Kasumi-1 (cell line): ENCODE results near the gene SMG6.
"Not testable (repeated sequence)": the region's sequence is repeated elsewhere in the genome, so short reads cannot be mapped to it uniquely, and the experiment has no call there.

Experiments
- DNase-seq, 2 experiments: peaks; one replicate each; lab custom pipeline; 2025; lab: John Stamatoyannopoulos, UW

SMG6 gene

DNA sequence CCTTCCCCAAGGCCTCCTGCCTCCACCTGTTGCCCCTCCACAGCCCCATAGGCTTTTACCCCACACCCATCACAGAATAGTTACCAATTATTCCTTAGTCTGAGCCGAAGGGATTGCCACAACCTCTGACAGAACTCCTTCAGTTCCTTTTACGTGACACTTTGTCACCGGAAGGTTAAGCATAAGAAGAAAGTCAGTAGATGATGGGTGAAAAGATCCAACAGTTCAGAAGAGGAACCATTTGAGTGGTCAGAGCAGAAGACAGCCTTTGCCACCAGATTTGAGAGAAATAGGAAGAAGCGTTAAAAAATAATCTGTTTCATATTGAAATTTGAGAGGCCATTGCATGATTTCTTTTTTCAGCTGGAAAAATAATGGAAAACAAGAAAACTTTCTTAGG, 1.3 kb upstream of the SMG6 start:
- no peak for DNase-seq

DNA sequence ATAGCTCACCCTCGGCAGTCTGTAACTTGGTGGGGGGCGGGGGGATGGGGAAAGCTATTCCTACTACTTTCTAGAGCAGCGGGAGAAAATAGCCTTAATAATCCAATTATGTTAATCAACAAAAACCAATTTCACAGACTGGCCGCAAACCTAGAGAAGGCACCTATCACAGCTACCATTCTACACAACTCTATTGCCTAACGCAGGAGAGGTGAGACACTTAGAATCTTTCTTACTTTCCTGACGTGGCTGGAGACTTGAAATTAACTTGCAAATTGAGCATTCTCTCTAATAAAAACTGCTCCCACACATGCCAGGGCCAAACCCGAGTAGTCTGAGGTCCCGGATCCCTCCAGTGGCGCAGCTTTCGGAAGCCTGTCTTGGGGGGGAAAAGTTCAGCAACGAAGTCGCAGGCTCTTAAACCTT, 794 bp downstream of the SMG6 start:
- DNase-seq = no peak

DNA sequence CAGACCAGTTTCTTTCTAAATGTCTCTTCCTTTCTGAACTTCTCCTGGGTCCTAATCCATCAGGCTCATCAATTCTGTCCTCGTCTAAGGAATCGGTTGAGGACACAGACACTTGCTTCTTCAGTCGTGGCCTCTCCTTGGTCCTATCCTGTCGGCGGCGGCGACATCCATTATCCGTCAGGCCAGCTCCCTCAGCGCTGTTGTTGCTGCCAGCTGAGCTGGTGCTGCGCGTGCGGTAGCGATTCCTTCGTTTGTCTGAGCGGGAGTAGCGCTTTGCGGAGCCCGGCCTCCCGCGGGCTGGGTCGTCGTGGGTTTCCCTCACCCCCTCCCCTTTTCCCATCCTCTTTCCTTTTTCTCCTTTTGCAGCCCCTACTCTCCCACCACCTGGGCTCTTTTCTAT, 3.8 kb downstream of the SMG6 start:
- DNase-seq = no peak

GRCh38 chr17:2299136-2299535, 4.4 kb downstream of the SMG6 start:
- no peak for DNase-seq

DNA sequence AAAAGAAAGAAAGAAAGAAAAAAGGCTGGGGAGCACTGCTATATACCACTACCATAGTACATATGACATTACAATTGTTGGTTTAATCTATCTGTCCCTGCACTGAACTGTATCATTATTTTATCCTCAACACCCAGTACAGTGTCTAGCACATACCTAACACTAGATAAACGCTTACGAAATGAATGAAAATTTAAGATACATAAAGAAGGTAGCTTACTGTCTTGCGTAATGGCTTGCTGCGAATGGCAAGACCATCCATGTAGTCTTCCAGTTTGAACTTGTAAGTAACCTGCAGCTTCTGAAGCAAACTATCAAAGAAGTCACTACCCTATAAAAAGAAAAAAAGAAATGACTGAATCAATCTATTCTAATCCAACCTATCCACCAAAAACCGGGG, 6.6 kb downstream of the SMG6 start:
- no peak for DNase-seq

DNA sequence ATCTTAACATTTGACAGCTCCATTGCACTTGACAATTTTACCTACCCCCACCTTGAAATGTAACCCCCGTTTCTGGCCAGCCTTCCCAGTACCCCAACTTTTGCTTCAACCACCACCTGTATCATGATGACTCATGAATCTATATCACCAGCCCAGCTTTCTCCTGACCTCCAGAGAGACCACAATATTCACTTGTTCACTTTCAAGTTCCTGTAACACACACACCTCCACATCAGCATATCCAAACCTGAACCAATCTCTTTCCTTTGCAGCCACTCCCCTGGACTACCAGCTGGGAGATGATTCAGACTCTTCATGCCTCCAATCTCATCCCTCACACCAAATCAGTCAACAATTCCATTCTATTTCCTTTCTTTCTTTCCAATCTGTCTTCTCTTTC, 8.0 kb downstream of the SMG6 start:
- no peak for DNase-seq

DNA sequence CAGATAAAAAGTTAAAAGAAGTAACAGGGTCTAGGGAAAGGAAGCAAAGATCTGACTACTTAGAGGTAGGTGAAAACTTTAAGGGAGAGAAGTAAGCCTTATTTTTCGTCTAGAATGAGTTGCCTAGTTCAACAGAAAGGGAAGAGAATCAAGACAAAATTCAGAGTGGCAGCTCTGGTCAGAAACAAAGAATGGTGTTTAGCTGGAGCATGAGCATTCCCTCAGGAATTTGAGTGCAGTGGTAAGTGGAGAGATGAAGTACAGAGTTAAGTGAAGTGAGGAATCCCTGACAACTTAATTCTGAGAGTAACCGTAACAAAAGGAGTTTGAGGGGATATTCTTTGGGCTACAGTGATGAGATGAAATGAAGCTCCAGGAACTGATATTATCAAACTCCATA, 11.5 kb downstream of the SMG6 start:
- no peak for DNase-seq

DNA sequence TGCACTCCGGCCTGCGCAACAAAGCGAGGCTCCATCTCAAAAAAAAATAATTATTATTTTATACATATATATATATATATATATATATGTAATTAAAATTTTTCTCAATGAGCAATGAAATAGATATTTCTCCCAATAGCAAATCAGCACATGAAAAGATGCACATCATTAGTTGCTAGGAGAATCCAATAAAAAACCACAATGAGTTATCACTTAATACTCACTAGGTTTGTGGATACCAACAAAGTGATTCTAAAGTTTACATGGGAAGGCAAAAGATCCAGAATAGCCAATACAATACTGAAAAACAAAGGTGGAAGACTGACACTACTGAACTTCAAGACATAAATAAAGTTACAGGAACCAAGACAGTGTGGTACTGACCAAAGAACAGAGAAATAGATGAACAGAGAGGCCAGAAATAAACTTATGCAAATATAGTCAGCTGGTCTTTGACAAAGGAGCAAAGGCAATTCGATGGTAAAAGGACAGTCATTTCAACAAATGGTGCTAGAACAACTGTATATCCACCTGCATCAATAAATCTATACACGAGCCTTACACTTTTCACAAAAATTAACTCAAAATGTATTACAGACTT, 13.6 kb downstream of the SMG6 start:
- no peak for DNase-seq

GRCh38 chr17:2283302-2283701, 20.3 kb downstream of the SMG6 start:
- DNase-seq = no peak

- peak; percentile 75 to 80 for DNase-seq
These were observed 21.2 kb downstream of the SMG6 start for GRCh38 chr17:2282297-2282873.

GRCh38 chr17:2279707-2280106, 23.9 kb downstream of the SMG6 start:
- DNase-seq = no peak

- DNase-seq = no peak
These were observed 26.0 kb downstream of the SMG6 start for GRCh38 chr17:2277429-2278170.

DNA sequence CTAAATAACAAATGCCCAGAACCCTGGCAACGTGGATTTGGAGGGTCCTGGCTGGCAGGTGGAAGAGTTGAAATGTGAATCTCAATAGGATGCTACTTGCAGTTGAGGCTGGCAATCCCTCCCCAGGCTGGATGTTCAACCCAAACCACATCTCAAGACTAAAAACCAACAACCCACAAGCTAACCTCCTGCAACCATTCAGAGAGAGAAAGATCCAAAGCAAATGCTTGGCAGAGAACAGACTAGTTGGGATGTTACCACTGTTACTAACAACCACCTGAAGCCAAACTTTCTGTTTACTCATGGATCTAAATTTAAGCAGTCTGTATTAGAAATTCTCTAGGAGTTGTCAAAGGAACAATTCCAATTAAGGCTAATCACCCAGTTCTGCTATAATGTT, 27.9 kb downstream of the SMG6 start:
- no peak for DNase-seq

DNA sequence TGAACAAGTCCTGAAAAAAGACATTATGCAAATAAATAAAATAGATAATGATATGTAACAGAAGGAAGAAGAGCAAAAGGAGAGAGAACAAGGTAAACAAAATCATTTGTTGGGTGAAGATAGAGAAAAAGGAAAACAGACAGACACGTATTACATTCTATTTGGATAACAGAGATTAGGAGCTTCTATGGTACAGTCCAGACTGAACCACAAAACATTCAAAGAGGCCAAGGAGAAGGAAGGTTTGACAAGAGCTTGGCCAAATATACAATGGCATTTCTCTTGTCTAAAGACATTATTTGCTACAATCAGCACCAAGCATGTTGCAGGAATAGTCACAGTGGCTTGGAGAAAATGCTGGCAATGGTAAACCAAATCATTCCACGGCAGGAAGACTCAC, 29.2 kb downstream of the SMG6 start:
- no peak for DNase-seq

DNA sequence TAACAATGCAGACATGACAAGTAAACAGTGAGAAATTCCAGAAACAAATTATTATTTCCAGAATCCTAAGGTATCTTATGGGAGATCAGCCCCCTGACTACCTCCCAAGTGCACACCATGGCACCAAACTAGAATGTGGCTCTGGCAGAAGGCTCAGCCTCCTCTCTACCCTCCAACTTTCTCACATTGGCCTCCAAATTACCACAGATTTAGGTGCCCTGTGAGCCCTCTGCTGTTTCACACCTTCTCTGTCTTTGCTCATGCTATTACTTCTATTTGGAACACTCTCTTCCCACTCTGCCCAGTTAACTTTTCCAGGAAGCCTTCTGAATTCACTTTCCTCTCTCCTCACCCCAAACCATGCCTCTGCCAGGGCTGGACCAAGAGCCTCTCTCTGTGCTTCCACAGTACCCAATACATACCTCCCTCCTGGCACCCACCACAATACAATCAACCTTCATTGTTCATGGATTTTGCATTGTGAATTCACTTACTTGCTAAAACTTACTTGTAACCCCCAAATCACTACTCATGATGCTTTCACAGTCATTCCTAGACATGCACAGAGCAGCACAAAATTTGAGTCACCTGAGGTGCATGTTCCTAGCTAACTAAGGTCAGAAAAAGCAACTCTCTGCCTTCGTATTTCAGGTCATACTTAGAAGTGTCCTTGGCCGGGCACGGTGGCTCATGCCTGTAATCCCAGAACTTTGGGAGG, 31.4 kb downstream of the SMG6 start:
- no peak for DNase-seq

- no peak for DNase-seq
These were observed 36.2 kb downstream of the SMG6 start for GRCh38 chr17:2267354-2267753.

DNA sequence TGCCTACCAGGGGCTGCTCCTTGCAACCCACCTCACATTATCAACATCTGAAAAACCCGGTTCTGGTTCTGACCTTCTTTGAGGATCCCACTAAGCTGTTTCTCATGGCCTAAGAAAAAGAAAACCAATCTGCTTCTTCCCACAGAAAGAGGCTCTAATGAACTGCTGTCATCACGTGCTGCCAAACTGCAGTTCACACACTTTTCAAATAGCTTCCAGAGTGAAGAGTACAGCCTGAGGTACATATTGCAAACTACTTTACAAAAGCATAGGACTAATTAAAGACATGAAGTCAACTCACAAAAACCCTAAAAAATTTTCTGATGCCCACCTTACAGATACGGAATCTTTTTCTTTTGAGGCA, 36.7 kb downstream of the SMG6 start:
- no peak for DNase-seq

DNA sequence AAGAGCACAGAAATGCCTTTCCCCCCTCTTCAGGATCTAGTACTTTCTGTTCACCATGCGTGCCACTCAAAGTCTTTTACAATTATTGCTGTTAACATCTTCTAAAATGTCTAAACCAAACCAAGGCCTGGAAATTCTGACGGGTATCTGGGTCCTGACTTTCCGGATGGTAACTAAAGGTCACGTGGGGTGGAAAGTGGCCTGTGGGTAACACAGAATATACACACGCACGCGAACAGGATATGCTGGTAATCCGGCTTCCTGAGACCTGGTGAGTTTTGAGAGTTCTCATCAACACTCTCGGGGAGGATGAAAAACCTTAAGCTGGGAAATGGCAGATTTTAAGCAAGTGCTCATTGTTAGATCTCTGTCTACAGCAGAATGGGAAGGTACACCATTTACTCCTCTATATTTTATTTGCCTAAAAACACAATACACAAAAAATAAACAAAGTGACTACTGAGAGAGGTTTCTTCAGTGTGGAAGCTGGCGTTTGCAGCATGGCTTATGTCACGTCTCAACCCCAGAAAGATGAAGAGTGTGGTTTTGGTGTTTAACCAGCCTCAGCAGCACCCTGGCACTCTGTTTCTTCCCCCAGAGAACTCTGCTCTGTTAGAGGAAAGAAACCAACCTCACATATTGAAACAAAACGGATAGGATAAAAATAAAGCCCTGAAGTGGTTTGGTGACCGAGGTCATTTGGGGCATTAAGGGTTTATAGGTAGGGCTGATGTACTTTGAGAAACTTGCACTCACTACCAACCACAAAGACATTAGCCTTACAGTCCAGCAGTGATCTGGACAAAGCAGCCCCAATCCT, 37.3 kb downstream of the SMG6 start:
- DNase-seq = peak; percentile 16 to 22

DNA sequence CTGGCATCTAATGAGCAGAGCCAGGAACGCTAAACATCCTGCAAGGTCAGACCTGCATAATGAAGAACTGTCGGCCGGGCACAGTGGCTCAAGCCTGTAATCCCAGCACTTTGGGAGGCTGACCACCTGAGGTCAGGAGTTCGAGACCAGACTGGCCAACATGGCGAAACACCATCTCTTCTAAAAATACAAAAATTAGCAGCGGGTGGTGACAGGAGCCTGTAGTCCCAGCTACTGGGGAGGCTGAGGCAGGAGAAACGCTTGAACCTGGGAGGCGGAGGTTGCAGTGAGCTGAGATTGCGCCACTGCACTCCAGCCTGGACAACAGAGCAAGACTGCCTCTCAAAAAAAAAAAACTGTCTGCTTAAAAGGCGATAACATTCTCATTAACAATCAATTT, 38.4 kb downstream of the SMG6 start:
- DNase-seq = not testable (repeated sequence)

GRCh38 chr17:2264067-2264860, 39.3 kb downstream of the SMG6 start:
- DNase-seq = no peak
